Kidney (tissue), 14 donors: ENCODE data around the gene TMEM178A. TPM values are rescaled to one million over a fixed set of nuclear protein-coding genes. Genes with fewer than 3 reads are reported as not detected.

Source experiments
- DNase-seq, 5 donors: peaks; one replicate each; pipeline ENCODE4 v3.0.0-alpha.2; 2013 to 2020
- FAIRE-seq: peaks from 2 replicates; lab custom pipeline; 2012; peaks lifted over from hg19 to GRCh38; lab: Jason Lieb, UNC
- H3K27ac ChIP-seq, 2 donors: one replicate each; pipeline ENCODE4 v1.7.0; 2013; ENCODE audit warnings: low read depth in 2 of 2, low read length in 2 of 2, inconsistent platforms in 1 of 2
- H3K27me3 ChIP-seq: one replicate; pipeline ENCODE4 v1.7.1; 2013; ENCODE audit warnings: low read length, inconsistent platforms; ENCODE audit not compliant: control insufficient read depth, insufficient read depth
- H3K36me3 ChIP-seq, 3 donors: one replicate each; pipeline versions ENCODE4 v1.7.0 to v1.7.1; 2013; ENCODE audit warnings: low read length in 3 of 3, control low read depth in 1 of 3, inconsistent platforms in 1 of 3; ENCODE audit not compliant: insufficient read depth in 3 of 3, control insufficient read depth in 2 of 3
- H3K4me1 ChIP-seq, 3 donors: one replicate each; pipeline versions ENCODE4 v1.7.0 to v1.7.1; 2013; ENCODE audit warnings: low read length in 3 of 3, inconsistent platforms in 1 of 3, low read depth in 1 of 3; ENCODE audit not compliant: control insufficient read depth in 2 of 3, insufficient read depth in 2 of 3
- H3K4me3 ChIP-seq, 3 donors: one replicate each; pipeline versions ENCODE4 v1.7.0 to v1.8.1; 2013; ENCODE audit warnings: low read length in 3 of 3, control low read depth in 1 of 3, inconsistent platforms in 1 of 3
- H3K9ac ChIP-seq, 3 donors: one replicate each; pipeline versions ENCODE4 v1.7.0 to v1.7.1; 2013; ENCODE audit warnings: low read length in 3 of 3, control low read depth in 1 of 3, inconsistent platforms in 1 of 3
- H3K9me3 ChIP-seq, 3 donors: one replicate each; pipeline versions ENCODE4 v1.7.0 to v1.7.1; 2013; ENCODE audit warnings: low read length in 3 of 3, control low read depth in 1 of 3, inconsistent platforms in 1 of 3; ENCODE audit not compliant: control insufficient read depth in 2 of 3, insufficient read depth in 1 of 3
- CTCF ChIP-seq: IDR thresholded peaks from 3 replicates; pipeline ENCODE4 v1.5.1; 2012; ENCODE audit warnings: mild to moderate bottlenecking, moderate library complexity, borderline replicate concordance; ENCODE audit not compliant: insufficient read depth; ENCODE audit errors: extremely low read depth
- intact Hi-C: fragments of 100-400 bp; cut with DNase I; formaldehyde crosslinking; loops from one replicate; pipeline ENCODE4 v1.11.1; 2022
- polyA plus RNA-seq: library from polyadenylated mRNA; stranded (reverse); fragments of 350-450 nt; fragmentation: Illumina TruSeq; extraction: RNeasy Lipid Tissue Mini Kit (QIAGEN cat#74804); gene quantifications from one replicate; pipeline ENCODE4 v1.2.3, GENCODE V29; 2014; ENCODE audit warnings: low read depth, low replicate concordance; ENCODE audit not compliant: insufficient read depth
- total RNA-seq: library from RNA; stranded (reverse); fragmentation: NEBNext Ultra II Directional; extraction: Animal tissue kit (Norgen Biotek cat#: 25700); gene quantifications from one replicate; pipeline ENCODE4 v1.2.1, GENCODE V29; 2021
- donor health status: control.
- donor health status: control.
- donor health status: control.
- donor health status: control.
- donor health status: control.
- donor health status: DM: yes; HTN: yes; CAD: no.
- donor health status: Normal renal cell carcinoma (clear cell type).

TMEM178A gene
- total and polyA plus RNA-seq, 2 donors from 2014 or later: 5.7 to 48.0 TPM

GRCh38 chr2:39697454-39697853, 31.7 kb downstream of the TMEM178A start:
- no peak for DNase-seq
- no peak for TF ChIP-seq CTCF
- H3K4me3 ChIP-seq: no peak overlapping the region

GRCh38 chr2:39701137-39701536, 35.4 kb downstream of the TMEM178A start:
- no peak overlapping the region for H3K4me3 ChIP-seq
- no peaks in the 10 kb centered on the region for H3K27me3 ChIP-seq
- no peak for TF ChIP-seq CTCF
- DNase-seq: no peak
- no peak for FAIRE-seq
- H3K9ac ChIP-seq: no peak overlapping the region
- H3K27ac ChIP-seq: no peak overlapping the region
- no peaks in the 10 kb centered on the region for H3K36me3 ChIP-seq
- peaks cover 0 to 5% (median 3%) of the 10 kb centered on the region in 3 donors for H3K4me1 ChIP-seq
- intact Hi-C loops: no loop called here
- peaks cover 0 to 11% (median 0%) of the 10 kb centered on the region in 3 donors for H3K9me3 ChIP-seq

More at GRCh38 chr2:39697454-39697853, 31.7 kb downstream of the TMEM178A start:
- no peak for FAIRE-seq
- Histone ChIP-seq H3K36me3 (no peaks in the 10 kb centered on the region), H3K9me3 (peaks cover 0 to 11% (median 0%) of the 10 kb centered on the region in 3 donors), H3K4me1 (peaks cover 0 to 7% (median 4%) of the 10 kb centered on the region in 3 donors), H3K27ac (no peak overlapping the region), H3K27me3 (no peaks in the 10 kb centered on the region), H3K9ac (no peak overlapping the region)
- intact Hi-C loops: no loop called here

GRCh38 chr2:39703181-39703872, 37.6 kb downstream of the TMEM178A start:
- no peak for DNase-seq
- H3K27ac ChIP-seq: no peak overlapping the region
- no peaks in the 10 kb centered on the region for H3K27me3 ChIP-seq
- H3K9me3 ChIP-seq: peaks cover 0 to 11% (median 0%) of the 10 kb centered on the region in 3 donors
- no peak for TF ChIP-seq CTCF
- H3K9ac ChIP-seq: no peak overlapping the region
- no peaks in the 10 kb centered on the region for H3K4me1 ChIP-seq
- H3K4me3 ChIP-seq: no peak overlapping the region
- H3K36me3 ChIP-seq: no peaks in the 10 kb centered on the region
- FAIRE-seq: no peak
- intact Hi-C loops: no loop called here
